HCT116 (cell line): ENCODE results near the gene DNAL4.

Source experiments
- JUND ChIP-seq: IDR thresholded peaks from 2 replicates; pipeline ENCODE4 v1.6.1; 2012
- TF ChIP-seq, protein P1 (sequence below), 3 experiments: fragments of 200-600 bp in 1 of 3; sonication (generic) in 1 of 3; IDR thresholded peaks in 2 of 3; conservative IDR thresholded peaks in 1 of 3; 2 replicates each; pipeline ENCODE4 v1.5.1; 2012 to 2017; ENCODE audit warnings: low read depth in 2 of 3, low read length in 2 of 3, antibody characterized with exemption in 1 of 3, borderline replicate concordance in 1 of 3, control low read depth in 1 of 3, mild to moderate bottlenecking in 1 of 3, mixed read lengths in 1 of 3, mixed run types in 1 of 3, moderate library complexity in 1 of 3; ENCODE audit not compliant: insufficient read depth in 1 of 3

DNA sequence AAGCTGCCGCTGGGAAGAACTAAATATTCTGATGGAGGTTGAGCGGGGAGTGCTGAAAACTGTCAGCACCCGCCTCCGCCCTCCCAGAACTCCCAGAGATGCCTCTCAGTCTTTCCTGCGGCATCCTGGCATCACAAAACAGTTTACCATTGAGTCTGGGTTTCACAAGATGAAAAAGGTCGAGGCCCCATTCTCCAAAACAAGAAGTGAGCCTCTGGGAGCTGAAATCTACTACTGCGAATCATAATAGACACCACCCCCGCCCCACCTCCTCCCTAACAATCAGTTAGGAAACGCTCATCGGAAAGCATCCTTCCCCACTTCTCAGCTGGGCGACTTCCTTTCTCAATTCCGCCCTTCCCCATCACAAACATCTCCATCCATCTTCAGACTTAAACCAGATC, 39.2 kb downstream of the DNAL4 start:
- TF ChIP-seq, protein P1, sequence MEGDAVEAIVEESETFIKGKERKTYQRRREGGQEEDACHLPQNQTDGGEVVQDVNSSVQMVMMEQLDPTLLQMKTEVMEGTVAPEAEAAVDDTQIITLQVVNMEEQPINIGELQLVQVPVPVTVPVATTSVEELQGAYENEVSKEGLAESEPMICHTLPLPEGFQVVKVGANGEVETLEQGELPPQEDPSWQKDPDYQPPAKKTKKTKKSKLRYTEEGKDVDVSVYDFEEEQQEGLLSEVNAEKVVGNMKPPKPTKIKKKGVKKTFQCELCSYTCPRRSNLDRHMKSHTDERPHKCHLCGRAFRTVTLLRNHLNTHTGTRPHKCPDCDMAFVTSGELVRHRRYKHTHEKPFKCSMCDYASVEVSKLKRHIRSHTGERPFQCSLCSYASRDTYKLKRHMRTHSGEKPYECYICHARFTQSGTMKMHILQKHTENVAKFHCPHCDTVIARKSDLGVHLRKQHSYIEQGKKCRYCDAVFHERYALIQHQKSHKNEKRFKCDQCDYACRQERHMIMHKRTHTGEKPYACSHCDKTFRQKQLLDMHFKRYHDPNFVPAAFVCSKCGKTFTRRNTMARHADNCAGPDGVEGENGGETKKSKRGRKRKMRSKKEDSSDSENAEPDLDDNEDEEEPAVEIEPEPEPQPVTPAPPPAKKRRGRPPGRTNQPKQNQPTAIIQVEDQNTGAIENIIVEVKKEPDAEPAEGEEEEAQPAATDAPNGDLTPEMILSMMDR (IDR thresholded peaks at IDR 0.05 in 2 of 3, conservative IDR thresholded peaks at IDR 0.05 in 1 of 3; ENCODE audit: borderline replicate concordance in 1 of 3, insufficient read depth in 1 of 3, low read depth in 2 of 3, low read length in 2 of 3), result no peak
- TF ChIP-seq JUND, result no peak
